HG03432 (cell line): ENCODE data around the gene MBOAT2.

Experiments used
- ATAC-seq: cut with Tn5 transposase; IDR thresholded peaks from one replicate; pipeline ENCODE4 v1.9.1; 2021; ENCODE audit warnings: mild to moderate bottlenecking, moderate library complexity; ENCODE audit not compliant: unreplicated experiment

Gene MBOAT2

GRCh38 chr2:8836971-8837794, 166.3 kb downstream of the MBOAT2 start, which contains the start of gene KIDINS220:
TSS of gene KIDINS220 (minus strand) at chr2:8837613. CDS start at chr2:8827093, 10,520 bp downstream.
- peak; percentile 92 for ATAC-seq

GRCh38 chr2:8835279-8835678, 168.2 kb downstream of the MBOAT2 start:
- ATAC-seq: no peak

GRCh38 chr2:8833853-8834252, 169.6 kb downstream of the MBOAT2 start:
- ATAC-seq: no peak

GRCh38 chr2:8831516-8831915, 172.0 kb downstream of the MBOAT2 start:
- no peak for ATAC-seq

GRCh38 chr2:8827729-8828128, 175.8 kb downstream of the MBOAT2 start:
- no peak for ATAC-seq

- ATAC-seq: no peak
These were observed 181.3 kb downstream of the MBOAT2 start for GRCh38 chr2:8822218-8822617.

- no peak for ATAC-seq
These were observed 181.9 kb downstream of the MBOAT2 start for GRCh38 chr2:8821276-8822217.

GRCh38 chr2:8819948-8820347, 183.5 kb downstream of the MBOAT2 start:
- ATAC-seq: no peak

GRCh38 chr2:8819194-8819593, 184.3 kb downstream of the MBOAT2 start:
- no peak for ATAC-seq

- ATAC-seq: no peak
These were observed 186.3 kb downstream of the MBOAT2 start for GRCh38 chr2:8817221-8817620.

- ATAC-seq: no peak
These were observed 196.4 kb downstream of the MBOAT2 start for GRCh38 chr2:8806885-8807704.

- ATAC-seq: no peak
These were observed 197.9 kb downstream of the MBOAT2 start for GRCh38 chr2:8805278-8806210.

GRCh38 chr2:8803658-8804379, 199.7 kb downstream of the MBOAT2 start:
- ATAC-seq: peak; percentile 100

GRCh38 chr2:8802741-8803140, 200.7 kb downstream of the MBOAT2 start:
- no peak for ATAC-seq
